ENCODE results near the gene C1orf53.

GRCh38 chr1:197899037-197899436 lies 3.4 kb upstream of the C1orf53 start:
- TF ChIP-seq CTCF (IDR thresholded peaks at IDR 0.05) = no peak
- no peak for TF ChIP-seq EZH2 (IDR thresholded peaks at IDR 0.05)
